Endothelial cell of coronary artery (primary cell): Measurements from ENCODE around the gene ITPRIP. TPM values are rescaled to one million over a fixed set of nuclear protein-coding genes. Genes with fewer than 3 reads are reported as not detected.

Source experiments
- total RNA-seq: library from RNA; depleted of rRNA; stranded (reverse); fragments of >200 nt; gene quantifications from 2 replicates; pipeline ENCODE4 v1.2.3, GENCODE V29; 2014

ITPRIP gene
- 15.4 and 31.4 TPM in 2 replicates for total RNA-seq

DNA sequence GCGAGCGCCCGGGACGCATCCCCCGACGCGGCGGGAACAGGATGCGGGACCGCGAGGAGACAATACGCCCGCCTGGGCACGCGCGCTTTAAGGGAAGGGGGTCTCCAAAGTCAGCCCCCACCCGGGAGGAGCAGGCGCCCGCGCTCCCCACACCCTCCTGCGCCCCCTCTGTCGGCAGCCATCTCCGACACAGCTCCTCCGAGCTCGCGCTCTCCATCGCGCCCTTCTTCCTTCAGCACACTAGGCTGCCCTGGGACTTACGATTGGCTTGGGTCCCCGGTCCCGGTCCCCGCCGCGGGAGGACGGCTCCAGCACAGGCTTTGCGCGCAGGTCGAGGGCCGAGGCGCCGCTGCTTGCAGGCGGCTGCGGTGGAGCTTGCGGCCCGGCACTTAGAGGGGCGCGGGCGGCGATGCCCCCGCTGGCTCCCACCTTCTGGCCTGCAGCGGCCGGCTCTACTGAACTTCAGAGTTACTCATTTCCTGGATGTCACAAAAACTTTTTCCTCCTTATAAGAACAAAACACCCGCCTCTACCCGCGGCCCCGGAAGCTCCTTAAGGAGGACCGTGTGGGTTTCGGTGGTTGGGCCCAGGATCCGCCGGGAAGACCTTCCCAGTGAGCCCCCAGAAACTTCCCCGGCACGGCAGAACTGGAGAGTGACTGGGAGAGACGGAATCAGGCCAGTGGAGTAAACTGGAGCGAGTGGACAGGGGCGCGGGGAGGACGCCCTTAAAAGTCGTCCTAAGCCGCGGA lies at the start of gene ITPRIP:
ITPRIP (minus strand) TSS at position 481 of the 751 bp plus-strand sequence. CDS start 22,414 bp downstream, outside the sequence.

GRCh38 chr10:104353325-104354048 lies 15.2 kb upstream of the ITPRIP start, which contains the start of gene CFAP58:
Gene CFAP58, plus strand, starts transcription at chr10:104353833. Its CDS starts 65 bp downstream, at chr10:104353898.

DNA sequence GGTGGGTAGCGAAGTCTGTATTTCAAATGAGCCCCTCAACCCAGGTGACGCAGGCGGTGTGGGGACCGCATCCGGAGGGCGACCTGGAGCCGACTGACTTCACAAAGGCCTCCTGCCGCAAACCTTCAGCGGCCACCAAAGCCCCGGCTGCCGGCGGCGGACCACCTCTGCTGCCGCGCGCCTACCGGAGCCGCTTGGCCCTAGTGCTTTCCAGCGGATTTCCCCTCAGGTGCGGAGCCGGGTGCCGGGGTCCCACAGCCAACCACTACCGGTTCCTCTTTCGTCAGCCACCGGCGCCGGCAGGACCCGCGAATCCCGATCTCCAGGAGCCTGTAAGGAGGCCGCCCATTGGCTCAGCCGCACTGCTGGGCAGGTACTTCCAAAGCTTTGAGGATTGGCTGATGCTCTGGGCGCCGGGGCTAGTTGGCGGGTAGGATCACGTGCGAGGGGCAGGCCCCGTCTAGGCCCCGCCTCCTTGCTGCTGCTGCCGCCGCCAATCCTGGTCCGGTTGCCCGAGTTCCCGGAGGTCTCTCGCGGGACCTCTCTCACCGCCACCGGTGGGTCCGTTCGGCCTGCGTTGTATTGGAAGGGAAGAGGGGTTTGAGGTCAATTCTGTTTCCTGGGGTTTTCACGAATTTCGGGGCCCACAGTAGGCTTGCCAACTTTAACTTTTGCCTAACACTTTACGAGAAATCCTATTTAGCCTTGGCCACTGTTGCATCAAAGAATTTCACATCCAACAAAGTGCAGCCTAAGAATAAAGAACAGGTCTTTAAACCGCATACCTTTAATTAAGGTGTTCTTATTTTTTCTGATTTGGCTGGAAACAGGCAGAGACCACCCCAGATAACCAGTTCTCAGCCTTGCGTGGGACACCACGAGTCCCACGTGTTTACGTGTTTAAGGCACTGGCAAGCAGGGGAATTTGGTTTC lies 69.3 kb downstream of the ITPRIP start, which contains the start of gene GSTO2:
GSTO2 (plus strand) TSS at position 472 of the 933 bp plus-strand sequence. CDS start 5,732 bp downstream, outside the sequence.

Other genes with a start within 250 kb of the ITPRIP start
- gene SFR1, start 216.3 kb downstream of the ITPRIP start, total RNA-seq = 7.3 and 10.4 TPM in 2 replicates
- under 0.01 and 0.09 TPM in 2 replicates for gene CFAP43, start 106.1 kb downstream of the ITPRIP start, total RNA-seq
- gene GSTO1, start 83.6 kb downstream of the ITPRIP start, total RNA-seq = 173 and 245 TPM in 2 replicates
- 0.18 and 0.66 TPM in 2 replicates for gene GSTO2, start 69.3 kb downstream of the ITPRIP start, total RNA-seq
- gene CFAP58, start 15.4 kb upstream of the ITPRIP start, total RNA-seq = 0.56 and 0.63 TPM in 2 replicates